Measurements from ENCODE around the gene CHST3. TPM values are rescaled to one million over a fixed set of nuclear protein-coding genes. Genes with fewer than 3 reads are reported as not detected.
"Not testable (repeated sequence)": the region's sequence is repeated elsewhere in the genome, so short reads cannot be mapped to it uniquely, and the experiment has no call there.

Gene CHST3
- total RNA-seq, 4 donors from 2014 or later = 17.9 to 29.3 (median 23.2) TPM

GRCh38 chr10:72029414-72029813, 65.2 kb downstream of the CHST3 start:
- Histone ChIP-seq H3K36me3 (no peaks in the 10 kb centered on the region), H3K9me3 (no peaks in the 10 kb centered on the region), H3K4me3 (no peak overlapping the region), H3K27ac (no peak overlapping the region), H3K4me1 (peaks cover 21% of the 10 kb centered on the region), H3K27me3 (no peaks in the 10 kb centered on the region)
- no peak for TF ChIP-seq POLR2A (IDR thresholded peaks at IDR 0.05)
- no peak for TF ChIP-seq POLR2AphosphoS5 (IDR thresholded peaks at IDR 0.05)
- TF ChIP-seq EP300 (IDR thresholded peaks at IDR 0.05) = no peak
- TF ChIP-seq, protein P1, sequence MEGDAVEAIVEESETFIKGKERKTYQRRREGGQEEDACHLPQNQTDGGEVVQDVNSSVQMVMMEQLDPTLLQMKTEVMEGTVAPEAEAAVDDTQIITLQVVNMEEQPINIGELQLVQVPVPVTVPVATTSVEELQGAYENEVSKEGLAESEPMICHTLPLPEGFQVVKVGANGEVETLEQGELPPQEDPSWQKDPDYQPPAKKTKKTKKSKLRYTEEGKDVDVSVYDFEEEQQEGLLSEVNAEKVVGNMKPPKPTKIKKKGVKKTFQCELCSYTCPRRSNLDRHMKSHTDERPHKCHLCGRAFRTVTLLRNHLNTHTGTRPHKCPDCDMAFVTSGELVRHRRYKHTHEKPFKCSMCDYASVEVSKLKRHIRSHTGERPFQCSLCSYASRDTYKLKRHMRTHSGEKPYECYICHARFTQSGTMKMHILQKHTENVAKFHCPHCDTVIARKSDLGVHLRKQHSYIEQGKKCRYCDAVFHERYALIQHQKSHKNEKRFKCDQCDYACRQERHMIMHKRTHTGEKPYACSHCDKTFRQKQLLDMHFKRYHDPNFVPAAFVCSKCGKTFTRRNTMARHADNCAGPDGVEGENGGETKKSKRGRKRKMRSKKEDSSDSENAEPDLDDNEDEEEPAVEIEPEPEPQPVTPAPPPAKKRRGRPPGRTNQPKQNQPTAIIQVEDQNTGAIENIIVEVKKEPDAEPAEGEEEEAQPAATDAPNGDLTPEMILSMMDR (IDR thresholded peaks at IDR 0.05) = no peak
- 100% methylated on average over 1 of the region's 1 CpG for WGBS
- no peak for DNase-seq (ENCODE audit: low spot score in 2 of 2)

- TF ChIP-seq EP300 (IDR thresholded peaks at IDR 0.05) (no peak), POLR2A (IDR thresholded peaks at IDR 0.05) (no peak), POLR2AphosphoS5 (IDR thresholded peaks at IDR 0.05) (no peak)
- TF ChIP-seq, protein P1 (IDR thresholded peaks at IDR 0.05) = no peak
- no peak overlapping the region for H3K4me3 ChIP-seq
- no peaks in the 10 kb centered on the region for H3K9me3 ChIP-seq
- peaks cover 9% of the 10 kb centered on the region for H3K4me1 ChIP-seq
- DNase-seq (ENCODE audit: low spot score in 2 of 2) = no peak
- no peaks in the 10 kb centered on the region for H3K27me3 ChIP-seq
- no peaks in the 10 kb centered on the region for H3K36me3 ChIP-seq
- no peak overlapping the region for H3K27ac ChIP-seq
- 88% methylated on average over 19 of the region's 19 CpGs for WGBS
Observed at GRCh38 chr10:72030762-72031543, 66.8 kb downstream of the CHST3 start.

DNA sequence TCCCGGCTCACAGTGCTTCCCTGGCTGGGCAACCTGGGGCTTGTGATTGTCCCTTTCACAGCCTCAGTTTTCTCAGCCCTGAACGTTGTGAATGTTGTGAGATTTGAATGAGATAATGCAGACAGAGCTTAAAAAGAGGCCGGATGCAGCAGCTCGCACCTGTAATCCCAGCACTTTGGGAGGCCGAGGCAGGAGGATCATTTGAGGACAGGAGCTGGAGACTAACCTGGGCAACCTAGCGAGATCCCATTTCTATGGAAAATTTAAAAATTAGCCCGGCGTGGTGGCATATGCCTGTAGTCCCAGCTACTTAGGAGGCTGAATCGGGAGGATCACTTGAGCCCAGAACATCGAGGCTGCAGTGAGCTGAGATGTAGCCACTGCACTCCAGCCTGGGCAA, 67.5 kb downstream of the CHST3 start:
- Histone ChIP-seq H3K4me1 (peaks cover 4% of the 10 kb centered on the region), H3K27ac (no peak overlapping the region), H3K36me3 (no peaks in the 10 kb centered on the region), H3K9me3 (no peaks in the 10 kb centered on the region), H3K27me3 (no peaks in the 10 kb centered on the region), H3K4me3 (no peak overlapping the region)
- TF ChIP-seq, protein P1 (IDR thresholded peaks at IDR 0.05) = no peak
- TF ChIP-seq EP300 (IDR thresholded peaks at IDR 0.05) (no peak), POLR2A (IDR thresholded peaks at IDR 0.05) (no peak), POLR2AphosphoS5 (IDR thresholded peaks at IDR 0.05) (no peak)
- DNase-seq (ENCODE audit: low spot score in 2 of 2) = no peak
- WGBS = 90% methylated on average over 10 of the region's 10 CpGs

GRCh38 chr10:72032409-72033162, 68.4 kb downstream of the CHST3 start:
- not testable (repeated sequence) for H3K4me1 ChIP-seq; H3K27me3 ChIP-seq; H3K36me3 ChIP-seq; H3K27ac ChIP-seq; H3K4me3 ChIP-seq; DNase-seq (ENCODE audit: low spot score in 2 of 2); H3K9me3 ChIP-seq
- WGBS = 64% methylated on average over 11 of the region's 11 CpGs

DNA sequence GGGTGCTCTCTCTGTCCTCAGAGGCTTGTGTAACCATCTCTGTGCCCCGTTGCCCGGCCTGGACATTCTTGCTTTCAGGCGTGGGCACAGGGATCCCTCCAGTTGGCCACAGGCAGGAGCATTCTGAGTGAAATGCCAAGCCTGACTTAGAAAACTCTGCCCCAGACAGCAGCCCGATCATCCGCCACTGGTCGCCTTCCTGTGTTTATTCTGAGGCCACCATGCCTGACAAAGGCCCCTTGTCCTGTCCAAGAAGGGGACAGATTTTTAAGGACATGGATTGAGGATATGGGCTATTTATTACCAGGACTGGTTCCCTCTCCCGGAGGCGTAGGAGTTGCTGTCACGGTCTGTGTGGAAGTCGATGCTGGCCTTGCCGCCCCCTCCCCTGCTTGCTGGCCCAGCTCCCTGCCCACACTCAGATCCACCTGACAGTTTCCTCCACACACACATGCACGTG, 69.9 kb downstream of the CHST3 start:
- Histone ChIP-seq H3K4me3 (no peak overlapping the region), H3K27me3 (no peaks in the 10 kb centered on the region), H3K4me1 (peaks cover 8% of the 10 kb centered on the region), H3K27ac (no peak overlapping the region), H3K9me3 (no peaks in the 10 kb centered on the region), H3K36me3 (no peaks in the 10 kb centered on the region)
- no peak for DNase-seq (ENCODE audit: low spot score in 2 of 2)
- no peak for TF ChIP-seq POLR2AphosphoS5 (IDR thresholded peaks at IDR 0.05)
- TF ChIP-seq, protein P1 (IDR thresholded peaks at IDR 0.05) = no peak
- no peak for TF ChIP-seq POLR2A (IDR thresholded peaks at IDR 0.05)
- TF ChIP-seq EP300 (IDR thresholded peaks at IDR 0.05) = no peak
- WGBS = 70% methylated on average over 11 of the region's 12 CpGs

Data from suprapubic skin (tissue), 4 donors.